Skeletal muscle tissue (tissue), 4 donors: ENCODE results near the gene ZDBF2. TPM values are rescaled to one million over a fixed set of nuclear protein-coding genes. Genes with fewer than 3 reads are reported as not detected.

Experiments used
- H3K27ac ChIP-seq: one replicate; pipeline ENCODE4 v1.7.0; 2013; ENCODE audit warnings: mild to moderate bottlenecking, low read depth, low read length, inconsistent platforms
- H3K27me3 ChIP-seq, 3 donors: one replicate each; pipeline ENCODE4 v1.7.0; 2013; ENCODE audit warnings: low read length in 3 of 3; ENCODE audit not compliant: control insufficient read depth in 3 of 3, insufficient read depth in 3 of 3
- H3K36me3 ChIP-seq, 3 donors: one replicate each; pipeline ENCODE4 v1.7.0; 2013; ENCODE audit warnings: low read length in 3 of 3; ENCODE audit not compliant: control insufficient read depth in 3 of 3, insufficient read depth in 3 of 3
- H3K4me1 ChIP-seq, 3 donors: one replicate each; pipeline ENCODE4 v1.7.0; 2013; ENCODE audit warnings: low read length in 3 of 3, mild to moderate bottlenecking in 3 of 3; ENCODE audit not compliant: control insufficient read depth in 3 of 3, insufficient read depth in 3 of 3
- H3K4me3 ChIP-seq, 3 donors: one replicate each; pipeline ENCODE4 v1.7.0; 2013; ENCODE audit warnings: low read length in 3 of 3
- H3K9ac ChIP-seq, 3 donors: one replicate each; pipeline ENCODE4 v1.7.0; 2013; ENCODE audit warnings: low read length in 3 of 3, mild to moderate bottlenecking in 3 of 3, moderate library complexity in 2 of 3, low read depth in 1 of 3
- H3K9me3 ChIP-seq, 3 donors: one replicate each; pipeline ENCODE4 v1.7.0; 2013; ENCODE audit warnings: low read length in 3 of 3; ENCODE audit not compliant: control insufficient read depth in 3 of 3
- total RNA-seq: library from RNA; depleted of rRNA; stranded (reverse); fragments of >200 nt; gene quantifications from one replicate; pipeline ENCODE4 v1.2.3, GENCODE V29; 2014
- donor health status: Osteomylitis.

ZDBF2 gene
- total RNA-seq, 1 donor from 2014 or later = 12.0 TPM

DNA sequence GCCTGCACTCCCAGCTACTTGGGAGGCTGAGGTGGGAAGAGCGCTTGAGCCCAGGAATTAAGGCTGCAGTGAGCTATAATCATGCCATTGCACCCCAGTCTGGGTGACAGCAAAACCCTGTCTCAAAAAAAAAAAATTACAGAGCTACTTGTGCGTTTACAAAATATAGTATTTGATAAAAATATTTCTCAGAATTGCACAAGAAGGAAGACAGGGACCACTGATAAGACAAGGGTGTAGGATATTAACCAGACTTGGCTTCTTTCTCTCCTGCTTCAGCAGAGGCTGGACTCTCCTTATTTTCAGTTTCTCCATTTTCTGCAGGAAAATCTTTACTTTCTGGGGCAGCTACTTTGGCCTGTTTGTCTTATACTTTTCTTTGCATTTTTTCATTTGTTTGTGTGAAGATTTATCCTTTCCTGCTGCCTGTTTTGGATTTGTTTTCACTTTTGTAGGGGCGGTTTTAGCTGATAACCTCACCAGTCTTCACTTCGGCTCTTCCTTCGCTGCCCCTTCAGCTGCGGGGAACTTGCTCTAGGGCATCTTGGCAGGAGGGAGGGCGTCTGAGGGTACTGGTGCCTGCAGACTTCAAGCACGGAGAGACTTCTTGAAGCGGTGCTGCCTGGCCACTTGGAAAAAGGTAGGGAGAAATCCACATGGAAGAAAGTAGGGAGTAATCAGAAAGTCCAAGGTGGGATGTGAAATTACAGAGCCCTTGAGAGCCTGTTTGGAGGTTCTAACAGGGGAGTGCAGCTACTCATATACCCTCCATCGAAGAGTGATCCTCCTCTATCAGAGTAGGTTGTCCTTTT, 14.9 kb upstream of the ZDBF2 start:
- Histone ChIP-seq H3K9me3 (peaks cover 0 to 3% (median 0%) of the 10 kb centered on the region in 3 donors), H3K4me1 (peaks cover 0 to 6% (median 0%) of the 10 kb centered on the region in 3 donors), H3K27ac (no peak overlapping the region), H3K9ac (no peak overlapping the region), H3K4me3 (no peak overlapping the region), H3K36me3 (no peaks in the 10 kb centered on the region), H3K27me3 (peaks cover 66 to 75% (median 72%) of the 10 kb centered on the region in 3 donors)

GRCh38 chr2:206260188-206261012, 14.1 kb upstream of the ZDBF2 start:
- peaks cover 65 to 78% (median 72%) of the 10 kb centered on the region in 3 donors for H3K27me3 ChIP-seq
- no peaks in the 10 kb centered on the region for H3K36me3 ChIP-seq
- H3K4me3 ChIP-seq = no peak overlapping the region

DNA sequence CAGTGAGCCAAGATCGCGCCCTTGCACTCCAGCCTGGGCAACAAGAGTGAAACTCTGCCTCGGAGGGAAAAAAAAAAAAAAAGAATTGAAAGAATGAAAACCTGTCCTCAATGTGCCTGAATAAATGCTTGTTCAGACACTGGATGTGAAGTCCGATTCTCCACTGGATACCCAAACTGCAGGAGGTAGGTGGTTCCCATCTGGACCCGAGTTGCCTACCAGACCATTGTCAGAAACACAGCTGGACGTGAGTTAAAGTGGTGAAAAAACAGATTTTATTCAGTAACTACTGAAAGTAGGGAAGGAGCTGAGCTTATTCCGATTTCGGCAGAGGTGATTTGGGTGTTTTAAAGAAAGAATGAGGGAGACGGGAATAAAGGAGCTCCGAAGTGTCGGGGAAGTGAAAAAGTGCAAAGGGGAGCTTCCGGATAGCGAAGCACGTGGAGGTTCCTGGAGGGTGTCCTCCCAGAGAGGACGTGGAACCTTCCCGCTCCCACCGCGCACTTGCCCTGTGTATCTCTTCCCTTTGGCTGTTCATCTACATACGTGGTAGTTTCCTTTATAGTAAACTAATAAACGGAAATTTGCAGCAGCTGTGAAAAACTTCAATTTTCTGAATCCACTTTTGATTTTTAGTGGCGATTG, 10.4 kb upstream of the ZDBF2 start:
- Histone ChIP-seq H3K27ac (no peak overlapping the region), H3K4me1 (peaks cover 0 to 6% (median 0%) of the 10 kb centered on the region in 3 donors), H3K9ac (no peak overlapping the region), H3K9me3 (peaks cover 0 to 3% (median 0%) of the 10 kb centered on the region in 3 donors), H3K36me3 (no peaks in the 10 kb centered on the region), H3K27me3 (peaks cover 63 to 69% (median 65%) of the 10 kb centered on the region in 3 donors), H3K4me3 (no peak overlapping the region)

More at GRCh38 chr2:206260188-206261012, 14.1 kb upstream of the ZDBF2 start:
- H3K9me3 ChIP-seq = peaks cover 0 to 3% (median 0%) of the 10 kb centered on the region in 3 donors
- no peak overlapping the region for H3K9ac ChIP-seq
- peaks cover 0 to 6% (median 0%) of the 10 kb centered on the region in 3 donors for H3K4me1 ChIP-seq
- no peak overlapping the region for H3K27ac ChIP-seq

- Histone ChIP-seq H3K4me1 (peaks cover 0 to 6% (median 0%) of the 10 kb centered on the region in 3 donors), H3K36me3 (no peaks in the 10 kb centered on the region), H3K9ac (no peak overlapping the region), H3K4me3 (no peak overlapping the region), H3K27me3 (peaks cover 47 to 51% (median 48%) of the 10 kb centered on the region in 3 donors), H3K27ac (no peak overlapping the region), H3K9me3 (peaks cover 0 to 3% (median 0%) of the 10 kb centered on the region in 3 donors)
Measured at GRCh38 chr2:206266130-206267125, 8.0 kb upstream of the ZDBF2 start.

GRCh38 chr2:206267567-206267966, 6.9 kb upstream of the ZDBF2 start:
- H3K36me3 ChIP-seq = no peaks in the 10 kb centered on the region
- peaks cover 0 to 6% (median 0%) of the 10 kb centered on the region in 3 donors for H3K4me1 ChIP-seq
- H3K27me3 ChIP-seq = peaks cover 40 to 45% (median 43%) of the 10 kb centered on the region in 3 donors
- no peak overlapping the region for H3K4me3 ChIP-seq
- peaks cover 0 to 3% (median 0%) of the 10 kb centered on the region in 3 donors for H3K9me3 ChIP-seq
- no peak overlapping the region for H3K9ac ChIP-seq
- H3K27ac ChIP-seq = no peak overlapping the region

GRCh38 chr2:206271065-206271464, 3.4 kb upstream of the ZDBF2 start:
- no peaks in the 10 kb centered on the region for H3K4me1 ChIP-seq
- H3K4me3 ChIP-seq = no peak overlapping the region
- H3K27me3 ChIP-seq = peaks cover 27 to 43% (median 32%) of the 10 kb centered on the region in 3 donors
- no peaks in the 10 kb centered on the region for H3K36me3 ChIP-seq
- no peak overlapping the region for H3K9ac ChIP-seq
- no peaks in the 10 kb centered on the region for H3K9me3 ChIP-seq
- no peak overlapping the region for H3K27ac ChIP-seq

DNA sequence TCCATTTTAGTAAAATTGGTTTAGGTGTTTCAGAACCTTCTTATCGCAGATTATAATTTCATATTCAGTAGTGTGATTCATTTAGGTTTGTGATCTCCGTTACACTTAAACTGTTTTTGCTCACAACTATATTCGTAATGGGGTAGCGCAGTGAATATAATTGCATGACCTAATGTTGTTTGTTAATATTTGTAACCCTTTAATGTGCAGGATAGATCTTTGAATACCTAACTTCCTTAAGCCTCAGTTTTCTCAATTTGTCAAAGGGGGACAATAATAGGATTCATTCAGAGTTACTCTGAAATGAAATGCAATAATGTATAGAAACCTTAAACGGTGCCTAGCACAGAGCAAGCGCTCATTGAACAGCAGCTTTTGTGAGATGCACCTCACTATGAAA, 558 bp upstream of the ZDBF2 start:
- Histone ChIP-seq H3K4me1 (no peaks in the 10 kb centered on the region), H3K27ac (no peak overlapping the region), H3K9me3 (no peaks in the 10 kb centered on the region), H3K9ac (peak overlapping the region in 1 of 3 donors; percentile 85), H3K27me3 (peaks cover 14 to 34% (median 26%) of the 10 kb centered on the region in 3 donors), H3K36me3 (no peaks in the 10 kb centered on the region), H3K4me3 (peak overlapping the region; percentile 57 to 74 (median 65))

DNA sequence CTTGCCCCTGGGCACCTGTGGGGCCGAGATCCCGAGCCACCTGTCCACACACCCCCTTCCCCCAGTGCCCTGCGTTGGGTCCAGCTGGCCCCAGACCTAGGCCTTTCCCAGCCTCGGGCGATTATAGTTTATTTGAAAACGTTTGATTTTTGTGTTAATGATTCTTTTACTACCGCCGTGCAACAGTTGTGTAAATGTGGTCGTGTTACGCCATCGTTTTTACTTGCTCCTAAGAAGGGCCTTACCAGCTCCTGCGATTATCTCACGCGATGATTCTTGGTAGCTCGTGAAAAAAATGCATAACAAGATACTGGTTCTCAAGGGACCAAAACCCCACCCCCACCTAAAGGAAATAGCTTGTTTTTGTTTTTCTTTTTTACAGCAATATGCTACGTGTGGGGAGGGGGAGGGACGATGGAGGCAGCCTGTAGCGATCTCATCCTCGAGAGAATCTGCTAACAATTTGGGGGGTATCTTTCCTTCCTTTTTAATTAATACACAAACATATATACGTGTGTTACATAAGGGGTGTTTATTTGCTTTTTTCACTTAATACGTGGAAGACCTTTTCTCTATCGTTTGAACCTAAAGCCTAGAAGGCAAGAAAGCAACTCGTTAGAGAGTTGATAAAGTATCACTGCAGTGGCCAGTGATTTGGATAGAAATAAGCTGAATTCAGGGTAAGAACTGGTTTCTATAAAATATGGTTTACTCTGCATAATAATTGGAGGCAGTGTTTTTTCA, 1.0 kb downstream of the ZDBF2 start:
- H3K36me3 ChIP-seq = peaks cover 0 to 2% (median 0%) of the 10 kb centered on the region in 3 donors
- no peaks in the 10 kb centered on the region for H3K9me3 ChIP-seq
- peaks cover 14 to 32% (median 24%) of the 10 kb centered on the region in 3 donors for H3K27me3 ChIP-seq
- peak overlapping the region; percentile 66 to 85 (median 79) for H3K9ac ChIP-seq
- H3K4me1 ChIP-seq = no peaks in the 10 kb centered on the region
- H3K27ac ChIP-seq = peak overlapping the region; percentile 64
- H3K4me3 ChIP-seq = peak overlapping the region; percentile 65 to 74 (median 66)
